Progenitor cell of endocrine pancreas (in vitro differentiated cells): Measurements from ENCODE around the gene RHOC. TPM values are rescaled to one million over a fixed set of nuclear protein-coding genes. Genes with fewer than 3 reads are reported as not detected.

Source experiments
- DNase-seq: peaks from one replicate; pipeline ENCODE4 v3.0.0; 2021; ENCODE audit warnings: low spot score; ENCODE audit not compliant: unreplicated experiment
- H3K27ac Mint-ChIP-seq: 2 replicates; pipeline ENCODE4 v1.8.0; 2021; ENCODE audit warnings: mild to moderate bottlenecking, moderate library complexity, mixed read lengths
- H3K27me3 Mint-ChIP-seq: 2 replicates; pipeline ENCODE4 v1.8.0; 2021; ENCODE audit warnings: mixed read lengths
- H3K36me3 Mint-ChIP-seq: 2 replicates; pipeline ENCODE4 v1.8.0; 2022; ENCODE audit warnings: mixed read lengths; ENCODE audit not compliant: insufficient read depth
- H3K4me1 Mint-ChIP-seq: 2 replicates; pipeline ENCODE4 v1.8.0; 2021; ENCODE audit warnings: low read depth, mixed read lengths
- H3K4me3 Mint-ChIP-seq: 2 replicates; pipeline ENCODE4 v1.8.0; 2021; ENCODE audit warnings: low read depth, mild to moderate bottlenecking, moderate library complexity, mixed read lengths
- H3K9me3 Mint-ChIP-seq: 2 replicates; pipeline ENCODE4 v1.8.0; 2021; ENCODE audit warnings: low read depth, mixed read lengths
- CTCF ChIP-seq: fragments of 200-600 bp; sonication (generic); IDR thresholded peaks from one replicate; pipeline ENCODE4 v1.5.0; 2021; ENCODE audit warnings: antibody characterized with exemption, mild to moderate bottlenecking; ENCODE audit not compliant: unreplicated experiment
- total RNA-seq: library from RNA; stranded (reverse); gene quantifications from 2 replicates; pipeline ENCODE4 v1.2.1, GENCODE V29; 2021

Gene RHOC
- total RNA-seq, 1 donor from 2014 or later: 87.3 TPM

- no peak overlapping the region for H3K27ac Mint-ChIP-seq
- TF ChIP-seq CTCF: no peak
- H3K36me3 Mint-ChIP-seq: no peaks in the 10 kb centered on the region
- DNase-seq: no peak
- no peak overlapping the region for H3K4me3 Mint-ChIP-seq
- H3K4me1 Mint-ChIP-seq: peaks cover 23% of the 10 kb centered on the region
- no peaks in the 10 kb centered on the region for H3K9me3 Mint-ChIP-seq
- peaks cover 61% of the 10 kb centered on the region for H3K27me3 Mint-ChIP-seq
Observed at GRCh38 chr1:112708489-112708888, 1.6 kb upstream of the RHOC start.

GRCh38 chr1:112708002-112708448, 1.1 kb upstream of the RHOC start:
- Mint-ChIP-seq H3K27me3 (peaks cover 57% of the 10 kb centered on the region), H3K9me3 (no peaks in the 10 kb centered on the region), H3K4me1 (peaks cover 26% of the 10 kb centered on the region), H3K27ac (no peak overlapping the region), H3K36me3 (no peaks in the 10 kb centered on the region), H3K4me3 (peak overlapping the region; percentile 72)
- no peak for DNase-seq
- TF ChIP-seq CTCF: no peak

- Mint-ChIP-seq H3K4me3 (peak overlapping the region; percentile 72), H3K27ac (peak overlapping the region; percentile 78), H3K9me3 (no peaks in the 10 kb centered on the region), H3K27me3 (peaks cover 50% of the 10 kb centered on the region), H3K36me3 (no peaks in the 10 kb centered on the region), H3K4me1 (peaks cover 27% of the 10 kb centered on the region)
- DNase-seq: peak; percentile 82
- peak; percentile 89 for TF ChIP-seq CTCF
Observed at GRCh38 chr1:112707221-112708001, 484 bp upstream of the RHOC start.

- no peak for TF ChIP-seq CTCF
- peak overlapping the region; percentile 67 for H3K4me3 Mint-ChIP-seq
- H3K27me3 Mint-ChIP-seq: peaks cover 27% of the 10 kb centered on the region
- DNase-seq: peak; percentile 57
- peaks cover 8% of the 10 kb centered on the region for H3K36me3 Mint-ChIP-seq
- peak overlapping the region; percentile 95 for H3K27ac Mint-ChIP-seq
- H3K4me1 Mint-ChIP-seq: peaks cover 33% of the 10 kb centered on the region
- no peaks in the 10 kb centered on the region for H3K9me3 Mint-ChIP-seq
Observed at GRCh38 chr1:112704934-112705627, 1.8 kb downstream of the RHOC start.

DNA sequence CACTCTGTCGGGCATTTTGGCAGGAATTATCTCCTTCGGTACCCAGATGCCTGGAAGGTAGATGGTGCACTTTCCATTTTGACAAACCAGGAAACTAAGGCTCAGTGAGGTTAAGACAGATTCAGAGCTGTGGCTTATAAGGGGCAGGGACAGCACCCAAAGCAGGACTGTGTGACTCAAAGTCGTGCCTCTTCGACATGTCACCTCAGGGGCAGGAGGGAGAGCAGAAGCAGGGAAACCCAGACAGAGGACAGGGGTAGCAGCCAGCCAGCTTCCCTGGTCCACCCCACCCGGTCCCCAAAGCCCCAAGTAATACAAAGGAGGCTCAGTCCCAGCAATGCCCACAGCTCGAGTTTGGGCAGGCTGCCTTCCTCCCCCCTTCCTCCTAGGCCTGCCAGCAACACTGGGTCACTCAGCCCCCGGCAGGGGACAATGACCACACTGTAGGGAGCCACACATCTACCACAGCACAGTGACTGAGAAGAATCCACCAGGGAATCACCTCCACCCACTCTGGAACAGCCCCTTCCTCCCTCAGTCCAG, 2.5 kb downstream of the RHOC start:
- peaks cover 21% of the 10 kb centered on the region for H3K27me3 Mint-ChIP-seq
- H3K4me3 Mint-ChIP-seq: peak overlapping the region; percentile 67
- no peak for TF ChIP-seq CTCF
- DNase-seq: no peak
- H3K9me3 Mint-ChIP-seq: no peaks in the 10 kb centered on the region
- peak overlapping the region; percentile 84 for H3K27ac Mint-ChIP-seq
- peaks cover 34% of the 10 kb centered on the region for H3K4me1 Mint-ChIP-seq
- H3K36me3 Mint-ChIP-seq: peaks cover 13% of the 10 kb centered on the region
